Glutamatergic neuron (in vitro differentiated cells): ENCODE results near the gene TMEM198. TPM values are rescaled to one million over a fixed set of nuclear protein-coding genes. Genes with fewer than 3 reads are reported as not detected.

Experiments
- DNase-seq: peaks from one replicate; pipeline ENCODE4 v3.0.0; 2022
- H3K27ac Mint-ChIP-seq: one replicate; pipeline ENCODE4 v1.8.0; 2020; ENCODE audit warnings: mild to moderate bottlenecking, mixed read lengths, inconsistent platforms; ENCODE audit not compliant: unreplicated experiment
- H3K27me3 Mint-ChIP-seq: one replicate; pipeline ENCODE4 v1.8.0; 2020; ENCODE audit warnings: mild to moderate bottlenecking, moderate library complexity, mixed read lengths, inconsistent platforms; ENCODE audit not compliant: unreplicated experiment
- H3K36me3 Mint-ChIP-seq: one replicate; pipeline ENCODE4 v1.8.0; 2020; ENCODE audit warnings: mild to moderate bottlenecking, mixed read lengths, inconsistent platforms; ENCODE audit not compliant: unreplicated experiment
- H3K4me1 Mint-ChIP-seq: one replicate; pipeline ENCODE4 v1.8.0; 2020; ENCODE audit warnings: mild to moderate bottlenecking, low read depth, mixed read lengths, inconsistent platforms; ENCODE audit not compliant: unreplicated experiment
- H3K4me3 Mint-ChIP-seq: one replicate; pipeline ENCODE4 v1.8.0; 2020; ENCODE audit warnings: mild to moderate bottlenecking, mixed read lengths, inconsistent platforms; ENCODE audit not compliant: unreplicated experiment
- H3K9me3 Mint-ChIP-seq: one replicate; pipeline ENCODE4 v1.8.0; 2020; ENCODE audit warnings: mild to moderate bottlenecking, moderate library complexity, mixed read lengths, inconsistent platforms; ENCODE audit not compliant: unreplicated experiment
- total RNA-seq: library from RNA; stranded (reverse); fragmentation: NEBNext Ultra II Directional; extraction: Animal tissue kit (Norgen Biotek cat#: 25700); gene quantifications from one replicate; pipeline ENCODE4 v1.2.1, GENCODE V29; 2021; ENCODE audit not compliant: unreplicated experiment
- TF ChIP-seq, protein P1 (sequence below): fragments of 200-600 bp; sonication (generic); IDR thresholded peaks from one replicate; pipeline ENCODE4 v1.5.0; 2021; ENCODE audit not compliant: partially characterized antibody, unreplicated experiment

The TMEM198 gene
- total RNA-seq, 1 donor from 2014 or later: 40.9 TPM

- Mint-ChIP-seq H3K9me3 (no peaks in the 10 kb centered on the region), H3K27me3 (peaks cover 5% of the 10 kb centered on the region), H3K4me3 (no peak overlapping the region), H3K27ac (no peak overlapping the region), H3K4me1 (no peaks in the 10 kb centered on the region), H3K36me3 (no peaks in the 10 kb centered on the region)
- TF ChIP-seq, protein P1, sequence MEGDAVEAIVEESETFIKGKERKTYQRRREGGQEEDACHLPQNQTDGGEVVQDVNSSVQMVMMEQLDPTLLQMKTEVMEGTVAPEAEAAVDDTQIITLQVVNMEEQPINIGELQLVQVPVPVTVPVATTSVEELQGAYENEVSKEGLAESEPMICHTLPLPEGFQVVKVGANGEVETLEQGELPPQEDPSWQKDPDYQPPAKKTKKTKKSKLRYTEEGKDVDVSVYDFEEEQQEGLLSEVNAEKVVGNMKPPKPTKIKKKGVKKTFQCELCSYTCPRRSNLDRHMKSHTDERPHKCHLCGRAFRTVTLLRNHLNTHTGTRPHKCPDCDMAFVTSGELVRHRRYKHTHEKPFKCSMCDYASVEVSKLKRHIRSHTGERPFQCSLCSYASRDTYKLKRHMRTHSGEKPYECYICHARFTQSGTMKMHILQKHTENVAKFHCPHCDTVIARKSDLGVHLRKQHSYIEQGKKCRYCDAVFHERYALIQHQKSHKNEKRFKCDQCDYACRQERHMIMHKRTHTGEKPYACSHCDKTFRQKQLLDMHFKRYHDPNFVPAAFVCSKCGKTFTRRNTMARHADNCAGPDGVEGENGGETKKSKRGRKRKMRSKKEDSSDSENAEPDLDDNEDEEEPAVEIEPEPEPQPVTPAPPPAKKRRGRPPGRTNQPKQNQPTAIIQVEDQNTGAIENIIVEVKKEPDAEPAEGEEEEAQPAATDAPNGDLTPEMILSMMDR: no peak
- DNase-seq: no peak
Measured at GRCh38 chr2:219591091-219591490, 47.3 kb downstream of the TMEM198 start.

- no peaks in the 10 kb centered on the region for H3K9me3 Mint-ChIP-seq
- H3K4me1 Mint-ChIP-seq: peaks cover 2% of the 10 kb centered on the region
- no peaks in the 10 kb centered on the region for H3K36me3 Mint-ChIP-seq
- TF ChIP-seq, protein P1: no peak
- no peak for DNase-seq
- H3K27me3 Mint-ChIP-seq: peaks cover 5% of the 10 kb centered on the region
- H3K4me3 Mint-ChIP-seq: no peak overlapping the region
- H3K27ac Mint-ChIP-seq: no peak overlapping the region
Measured at GRCh38 chr2:219592736-219593135, 48.9 kb downstream of the TMEM198 start.

DNA sequence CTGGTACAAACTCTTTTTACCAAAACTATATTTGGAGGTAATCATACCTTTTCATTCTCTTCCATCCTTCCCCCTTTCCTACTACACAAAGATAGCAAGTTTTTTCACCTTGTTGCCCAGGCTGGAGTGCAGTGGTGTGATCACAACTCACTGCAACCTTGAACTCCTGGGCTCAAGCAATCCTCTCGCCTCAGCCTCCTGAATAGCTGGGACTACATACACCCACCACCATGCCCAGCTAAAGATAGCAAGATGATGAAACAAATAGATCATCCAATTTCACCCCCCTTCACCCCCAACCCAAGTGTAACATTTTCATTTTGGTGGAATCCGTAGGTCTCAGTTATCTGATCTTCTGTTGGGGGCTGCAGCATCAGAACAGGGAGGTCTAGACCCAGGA is 49.3 kb downstream of the TMEM198 start:
- DNase-seq: no peak
- Mint-ChIP-seq H3K9me3 (no peaks in the 10 kb centered on the region), H3K27me3 (peaks cover 5% of the 10 kb centered on the region), H3K36me3 (no peaks in the 10 kb centered on the region), H3K4me1 (peaks cover 2% of the 10 kb centered on the region), H3K27ac (no peak overlapping the region), H3K4me3 (no peak overlapping the region)
- TF ChIP-seq, protein P1: no peak

- Mint-ChIP-seq H3K27ac (no peak overlapping the region), H3K4me1 (peaks cover 2% of the 10 kb centered on the region), H3K4me3 (no peak overlapping the region), H3K9me3 (no peaks in the 10 kb centered on the region), H3K36me3 (no peaks in the 10 kb centered on the region), H3K27me3 (peaks cover 5% of the 10 kb centered on the region)
- TF ChIP-seq, protein P1: no peak
- DNase-seq: no peak
Measured at GRCh38 chr2:219595256-219595655, 51.4 kb downstream of the TMEM198 start.

- H3K4me1 Mint-ChIP-seq: peaks cover 2% of the 10 kb centered on the region
- H3K36me3 Mint-ChIP-seq: no peaks in the 10 kb centered on the region
- no peaks in the 10 kb centered on the region for H3K9me3 Mint-ChIP-seq
- peaks cover 5% of the 10 kb centered on the region for H3K27me3 Mint-ChIP-seq
- no peak for DNase-seq
- H3K27ac Mint-ChIP-seq: peak overlapping the region; percentile 98
- TF ChIP-seq, protein P1: no peak
- peak overlapping the region; percentile 97 for H3K4me3 Mint-ChIP-seq
Measured at GRCh38 chr2:219596954-219597551, 53.2 kb downstream of the TMEM198 start.
